ENCODE measurements around the gene FBP1.

- TF ChIP-seq POLR2A (IDR thresholded peaks at IDR 0.05) = no peak
- no peak for TF ChIP-seq CTCF (IDR thresholded peaks at IDR 0.05 in 4 of 5, conservative IDR thresholded peaks at IDR 0.05 in 1 of 5)
Observed at GRCh38 chr9:94622087-94622800, 17.1 kb downstream of the FBP1 start.
